Mucosa of rectum (tissue), 2 donors: Measurements from ENCODE around the gene BMAL1.
"Not testable (repeated sequence)": the region's sequence is repeated elsewhere in the genome, so short reads cannot be mapped to it uniquely, and the experiment has no call there.

Source experiments
- H3K27ac ChIP-seq, 2 donors: one replicate each; pipeline ENCODE4 v1.7.0; 2013; ENCODE audit warnings: inconsistent platforms in 2 of 2, low read depth in 2 of 2, low read length in 2 of 2
- H3K27me3 ChIP-seq, 2 donors: one replicate each; pipeline ENCODE4 v1.7.0; 2013; ENCODE audit warnings: low read length in 2 of 2; ENCODE audit not compliant: control insufficient read depth in 2 of 2, insufficient read depth in 2 of 2
- H3K36me3 ChIP-seq, 2 donors: one replicate each; pipeline ENCODE4 v1.7.0; 2013; ENCODE audit warnings: low read length in 2 of 2; ENCODE audit not compliant: control insufficient read depth in 2 of 2, insufficient read depth in 2 of 2
- H3K4me1 ChIP-seq, 2 donors: one replicate each; pipeline ENCODE4 v1.7.0; 2013; ENCODE audit warnings: low read length in 2 of 2, mild to moderate bottlenecking in 1 of 2; ENCODE audit not compliant: control insufficient read depth in 2 of 2, insufficient read depth in 2 of 2
- H3K4me3 ChIP-seq, 2 donors: one replicate each; pipeline ENCODE4 v1.7.0; 2013; ENCODE audit warnings: low read length in 2 of 2
- H3K9ac ChIP-seq, 2 donors: one replicate each; pipeline ENCODE4 v1.7.0; 2013; ENCODE audit warnings: low read length in 2 of 2, low read depth in 1 of 2, mild to moderate bottlenecking in 1 of 2
- H3K9me3 ChIP-seq, 2 donors: one replicate each; pipeline ENCODE4 v1.7.0; 2013; ENCODE audit warnings: low read length in 2 of 2; ENCODE audit not compliant: control insufficient read depth in 2 of 2
- donor health status: healthy.
- donor health status: Normal muscosa, but diverticular disease.

The BMAL1 gene

GRCh38 chr11:13247606-13248296 lies 29.8 kb upstream of the BMAL1 start:
- Histone ChIP-seq H3K9me3 (no peaks in the 10 kb centered on the region), H3K4me3 (no peak overlapping the region), H3K36me3 (no peaks in the 10 kb centered on the region), H3K4me1 (no peaks in the 10 kb centered on the region), H3K27me3 (peaks cover 2 to 4% of the 10 kb centered on the region in 2 donors), H3K9ac (no peak overlapping the region), H3K27ac (no peak overlapping the region)

- H3K9ac ChIP-seq, result no peak overlapping the region
- no peaks in the 10 kb centered on the region for H3K9me3 ChIP-seq
- peaks cover 2 to 4% of the 10 kb centered on the region in 2 donors for H3K27me3 ChIP-seq
- H3K27ac ChIP-seq, result no peak overlapping the region
- H3K36me3 ChIP-seq, result no peaks in the 10 kb centered on the region
- H3K4me1 ChIP-seq, result no peaks in the 10 kb centered on the region
- no peak overlapping the region for H3K4me3 ChIP-seq
Measured at GRCh38 chr11:13249177-13249576, 28.4 kb upstream of the BMAL1 start.

GRCh38 chr11:13249992-13250391 lies 27.6 kb upstream of the BMAL1 start:
- Histone ChIP-seq H3K36me3 (no peaks in the 10 kb centered on the region), H3K27me3 (peaks cover 2 to 4% of the 10 kb centered on the region in 2 donors), H3K9ac (no peak overlapping the region), H3K4me1 (no peaks in the 10 kb centered on the region), H3K4me3 (no peak overlapping the region), H3K27ac (no peak overlapping the region), H3K9me3 (no peaks in the 10 kb centered on the region)

- Histone ChIP-seq H3K4me1 (no peaks in the 10 kb centered on the region), H3K27ac (no peak overlapping the region), H3K4me3 (no peak overlapping the region), H3K27me3 (no peaks in the 10 kb centered on the region), H3K9me3 (no peaks in the 10 kb centered on the region), H3K9ac (no peak overlapping the region), H3K36me3 (no peaks in the 10 kb centered on the region)
Measured at GRCh38 chr11:13251966-13252365, 25.6 kb upstream of the BMAL1 start.

- no peaks in the 10 kb centered on the region for H3K9me3 ChIP-seq
- H3K36me3 ChIP-seq, result no peaks in the 10 kb centered on the region
- H3K27ac ChIP-seq, result no peak overlapping the region
- no peaks in the 10 kb centered on the region for H3K27me3 ChIP-seq
- no peaks in the 10 kb centered on the region for H3K4me1 ChIP-seq
- H3K4me3 ChIP-seq, result no peak overlapping the region
- no peak overlapping the region for H3K9ac ChIP-seq
Measured at GRCh38 chr11:13252438-13252837, 25.2 kb upstream of the BMAL1 start.

- H3K27me3 ChIP-seq, result no peaks in the 10 kb centered on the region
- H3K9me3 ChIP-seq, result no peaks in the 10 kb centered on the region
- H3K4me1 ChIP-seq, result peaks cover 5 to 9% of the 10 kb centered on the region in 2 donors
- no peaks in the 10 kb centered on the region for H3K36me3 ChIP-seq
- no peak overlapping the region for H3K27ac ChIP-seq
- no peak overlapping the region for H3K9ac ChIP-seq
- no peak overlapping the region for H3K4me3 ChIP-seq
Measured at GRCh38 chr11:13256216-13256615, 21.4 kb upstream of the BMAL1 start.

- H3K27me3 ChIP-seq, H3K9ac ChIP-seq, H3K4me1 ChIP-seq, H3K4me3 ChIP-seq, H3K27ac ChIP-seq, H3K9me3 ChIP-seq, H3K36me3 ChIP-seq: not testable (repeated sequence)
Measured at GRCh38 chr11:13258061-13258460, 19.5 kb upstream of the BMAL1 start.

- Histone ChIP-seq H3K27me3 (no peaks in the 10 kb centered on the region), H3K27ac (no peak overlapping the region), H3K9me3 (no peaks in the 10 kb centered on the region), H3K36me3 (no peaks in the 10 kb centered on the region), H3K9ac (no peak overlapping the region), H3K4me3 (no peak overlapping the region), H3K4me1 (peaks cover 5 to 9% of the 10 kb centered on the region in 2 donors)
Measured at GRCh38 chr11:13258855-13259254, 18.7 kb upstream of the BMAL1 start.

- no peaks in the 10 kb centered on the region for H3K36me3 ChIP-seq
Measured at GRCh38 chr11:13259374-13259773, 18.2 kb upstream of the BMAL1 start.

GRCh38 chr11:13260201-13260962 lies 17.2 kb upstream of the BMAL1 start:
- Histone ChIP-seq H3K27ac (no peak overlapping the region), H3K27me3 (no peaks in the 10 kb centered on the region), H3K9me3 (no peaks in the 10 kb centered on the region), H3K36me3 (no peaks in the 10 kb centered on the region), H3K4me3 (no peak overlapping the region), H3K4me1 (peaks cover 5 to 9% of the 10 kb centered on the region in 2 donors), H3K9ac (no peak overlapping the region)

More at GRCh38 chr11:13259374-13259773, 18.2 kb upstream of the BMAL1 start:
- H3K27me3 ChIP-seq, result no peaks in the 10 kb centered on the region
- H3K9ac ChIP-seq, result no peak overlapping the region
- H3K27ac ChIP-seq, result no peak overlapping the region
- H3K4me1 ChIP-seq, result peaks cover 5 to 9% of the 10 kb centered on the region in 2 donors
- no peaks in the 10 kb centered on the region for H3K9me3 ChIP-seq
- H3K4me3 ChIP-seq, result no peak overlapping the region
